SK-N-MC (cell line): ENCODE data around the gene FAM3B.

Experiments used
- EZH2 ChIP-seq: fragments of 200-600 bp; sonication (generic); IDR thresholded peaks from one replicate; pipeline ENCODE4 v1.6.1; 2017; ENCODE audit warnings: antibody characterized with exemption
- FOXP2 ChIP-seq: optimal IDR thresholded peaks from 2 replicates; pipeline ENCODE3; 2011; ENCODE audit warnings: mild to moderate bottlenecking, moderate library complexity; ENCODE audit not compliant: insufficient read depth; ENCODE audit errors: extremely low read length, control extremely low read depth
- POLR2AphosphoS5 ChIP-seq: IDR thresholded peaks from 2 replicates; pipeline ENCODE4 v1.6.1; 2012; ENCODE audit warnings: mild to moderate bottlenecking, low read depth, low read length, borderline replicate concordance

GRCh38 chr21:41327753-41328152 lies 11.2 kb downstream of the FAM3B start:
- TF ChIP-seq POLR2AphosphoS5 (no peak), EZH2 (no peak), FOXP2 (no peak)
